Activated T-cell treated with anti-CD3 and anti-CD28 coated beads for 4 hours (primary cell): ENCODE results near the gene PIR.

Experiments used
- DNase-seq: peaks from one replicate; pipeline ENCODE4 v3.0.0-alpha.2; 2020

PIR gene

DNA sequence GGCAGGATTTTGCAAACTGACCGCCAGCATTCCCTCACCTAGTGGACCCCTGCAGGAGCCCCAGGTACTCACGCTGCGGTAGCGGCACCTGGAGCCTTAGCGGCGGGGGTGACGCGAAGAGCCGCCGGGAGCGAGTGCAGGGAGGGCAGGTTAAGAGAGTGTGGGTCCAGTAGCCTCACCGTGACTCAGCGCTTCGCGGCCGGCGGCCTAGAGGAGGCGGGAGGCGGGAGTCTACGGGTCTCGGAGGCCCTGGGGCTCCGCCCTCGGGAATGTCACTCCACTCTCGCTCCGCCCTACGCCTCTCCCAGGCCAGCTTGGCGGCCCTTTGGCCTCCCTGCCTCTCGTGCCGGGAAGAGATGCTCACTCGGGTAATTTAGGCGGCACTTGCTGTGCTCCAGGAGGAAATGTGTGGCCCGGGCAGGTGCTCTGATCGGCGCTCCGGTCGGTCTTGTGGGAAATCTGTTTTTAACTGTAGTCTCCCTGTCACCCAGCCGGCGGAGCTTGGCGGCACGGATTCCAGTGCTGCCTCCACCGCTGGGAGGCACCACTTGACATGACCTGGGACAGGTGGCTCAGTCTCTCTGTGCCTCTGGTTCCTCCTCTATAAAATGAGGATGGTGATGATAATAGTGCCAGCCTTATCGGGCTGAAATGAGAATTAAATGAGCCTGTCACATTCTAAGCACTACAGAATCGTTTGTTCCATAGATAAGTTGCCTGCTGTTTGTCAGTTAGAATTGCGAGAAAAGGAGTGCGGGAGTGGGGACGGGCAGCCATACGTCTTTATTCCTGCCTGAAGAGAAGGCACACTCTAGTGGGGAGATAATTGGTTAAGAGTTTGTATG is at the start of gene PIR:
TSS of gene PIR (minus strand) at position 216 of the 845 bp plus-strand sequence. CDS start 2,076 bp downstream, outside the sequence.
- DNase-seq, result peak; percentile 29

DNA sequence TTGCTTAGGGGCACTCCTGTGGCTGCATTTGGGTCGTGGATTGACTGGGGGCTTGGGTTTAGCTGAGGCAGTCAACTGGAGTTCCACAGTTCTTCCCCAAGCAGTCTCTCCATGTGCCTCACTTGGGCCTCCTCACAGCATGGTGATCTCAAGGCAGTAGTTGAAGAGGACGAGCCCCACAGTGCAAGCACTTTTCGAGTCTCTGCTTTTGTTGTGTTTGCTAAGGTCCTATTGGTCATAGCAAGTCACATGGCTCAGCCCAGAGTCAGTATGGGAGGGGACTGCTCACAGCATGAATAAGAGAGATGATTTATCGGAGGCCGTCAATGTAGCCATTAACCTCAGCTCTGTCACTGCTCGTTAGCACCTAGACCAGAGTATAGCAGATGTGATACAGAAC is 37.2 kb upstream of the PIR start:
- no peak for DNase-seq

DNA sequence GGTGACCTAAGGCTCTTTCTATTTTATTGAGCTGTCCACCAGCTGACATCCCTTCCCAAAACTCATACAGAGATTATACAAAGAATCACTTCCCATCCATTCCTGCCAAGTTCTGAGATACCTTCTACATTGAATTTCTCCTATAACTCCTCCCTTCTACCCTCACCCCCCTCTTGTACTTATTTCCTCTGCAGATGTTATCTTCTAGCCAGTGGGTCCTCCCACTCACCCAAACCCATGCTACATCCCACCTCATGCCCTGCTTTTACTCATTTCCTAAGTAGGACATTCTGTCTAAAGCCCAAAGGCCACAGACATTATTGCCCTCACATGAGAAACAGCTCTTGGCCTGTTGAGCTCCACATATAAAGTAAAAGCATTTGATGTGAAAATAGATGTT is 36.0 kb upstream of the PIR start:
- DNase-seq, result no peak

DNA sequence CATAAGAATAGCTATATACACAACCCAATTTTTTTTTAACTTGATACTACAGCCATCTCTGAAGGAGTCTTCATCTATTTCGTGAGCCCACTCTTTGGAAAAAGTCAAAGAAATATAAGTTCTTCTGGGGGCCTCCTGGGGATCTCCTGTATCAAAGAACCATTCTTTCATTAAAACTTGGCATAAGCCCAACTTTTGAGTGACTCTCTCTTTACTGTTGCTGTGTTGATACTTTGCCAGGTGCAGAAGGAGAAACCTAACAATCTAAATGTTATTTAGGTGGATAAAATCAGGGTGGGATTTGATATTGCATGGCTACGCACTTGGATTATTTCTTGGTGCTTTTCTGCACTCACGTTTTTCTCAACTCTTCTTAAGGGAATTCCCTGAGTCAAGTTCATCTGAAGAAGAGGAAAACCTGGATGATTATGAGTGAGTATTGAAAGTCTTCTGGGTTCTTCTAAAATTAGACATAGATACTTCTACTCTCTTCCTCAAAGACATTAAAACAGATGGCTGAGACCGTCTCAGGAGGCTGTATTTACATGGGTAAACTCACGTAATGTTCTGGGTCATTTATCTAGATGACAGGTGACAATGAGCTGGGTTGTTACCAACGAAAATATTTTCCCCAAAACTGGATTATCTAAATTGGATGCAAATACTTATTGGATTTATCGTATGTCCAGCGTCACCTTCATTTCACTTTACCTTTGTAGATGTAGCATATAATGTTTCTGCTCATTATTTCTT is 32.7 kb upstream of the PIR start:
- DNase-seq, result no peak

DNA sequence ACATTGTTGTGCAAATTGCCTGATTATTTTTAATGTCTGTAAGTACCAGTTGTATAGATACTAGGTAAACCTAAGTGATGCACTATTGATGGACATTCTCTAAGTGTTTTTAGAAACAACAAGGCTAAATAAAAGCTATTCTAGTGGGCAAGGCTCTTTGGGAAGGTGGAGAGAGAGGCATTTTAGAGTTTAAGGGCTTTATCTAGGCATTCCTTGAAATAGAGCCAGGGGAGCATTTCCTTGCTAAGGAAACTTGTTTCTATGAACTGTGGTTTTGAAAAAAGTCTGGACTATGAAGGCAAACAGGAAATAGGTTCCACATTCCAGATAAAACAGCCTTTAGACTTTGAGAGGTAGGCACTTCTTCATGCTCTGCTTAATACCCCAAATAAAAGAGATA is 31.3 kb upstream of the PIR start:
- no peak for DNase-seq

DNA sequence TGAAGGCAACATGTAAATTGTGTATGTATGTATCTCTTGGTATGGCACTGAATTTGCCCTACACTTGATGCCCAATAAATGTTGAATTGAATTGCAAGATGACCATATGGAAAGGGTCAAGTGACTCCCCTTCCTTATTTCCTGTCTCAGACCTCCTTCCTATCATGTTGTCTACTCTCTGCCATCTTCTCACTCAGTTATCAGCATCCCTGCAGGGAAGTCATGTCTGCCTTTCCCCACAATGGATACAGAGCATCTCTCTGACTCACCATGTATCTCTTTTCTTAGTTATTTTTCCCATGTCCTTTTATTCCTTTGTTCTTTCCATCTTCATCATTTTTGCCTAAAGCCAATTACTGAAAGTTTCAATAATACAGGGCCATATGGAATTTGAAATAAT is 30.0 kb upstream of the PIR start:
- no peak for DNase-seq

DNA sequence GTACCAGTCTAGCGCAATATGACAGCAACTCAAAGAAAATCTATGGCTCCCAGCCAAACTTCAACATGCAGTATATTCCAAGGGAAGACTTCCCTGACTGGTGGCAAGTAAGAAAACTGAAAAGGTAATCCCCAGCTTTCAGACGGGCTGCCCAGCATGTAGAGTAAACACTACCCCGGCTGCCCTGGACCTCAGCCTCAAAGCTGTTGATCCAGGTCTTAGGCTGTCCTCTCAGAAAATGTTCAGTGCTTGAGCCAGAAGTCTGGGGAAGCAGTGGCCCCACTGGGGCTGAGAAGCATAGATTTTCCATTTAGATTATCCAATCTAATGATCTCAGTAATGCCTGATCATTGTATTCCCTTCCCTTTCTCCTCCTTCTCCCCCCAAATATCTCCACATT is 29.3 kb upstream of the PIR start:
- no peak for DNase-seq

DNA sequence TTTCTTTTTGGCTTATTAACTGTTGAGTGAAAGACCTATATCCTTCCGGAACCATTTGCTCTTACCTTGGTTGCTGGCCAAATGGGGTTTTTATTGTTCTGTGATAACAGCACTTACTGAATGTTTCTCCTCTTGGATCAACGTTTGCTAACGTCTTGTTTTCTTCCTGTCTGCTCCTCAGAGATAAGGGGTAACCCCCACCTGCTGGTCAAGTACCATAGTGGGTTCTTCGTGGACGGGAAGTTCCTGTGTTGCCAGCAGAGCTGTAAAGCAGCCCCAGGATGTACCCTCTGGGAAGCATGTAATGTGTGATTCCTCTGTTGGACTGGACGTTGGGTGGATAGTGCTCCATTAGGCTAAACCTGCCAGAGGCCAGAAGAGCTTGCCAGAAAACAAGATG is 22.8 kb upstream of the PIR start:
- no peak for DNase-seq

DNA sequence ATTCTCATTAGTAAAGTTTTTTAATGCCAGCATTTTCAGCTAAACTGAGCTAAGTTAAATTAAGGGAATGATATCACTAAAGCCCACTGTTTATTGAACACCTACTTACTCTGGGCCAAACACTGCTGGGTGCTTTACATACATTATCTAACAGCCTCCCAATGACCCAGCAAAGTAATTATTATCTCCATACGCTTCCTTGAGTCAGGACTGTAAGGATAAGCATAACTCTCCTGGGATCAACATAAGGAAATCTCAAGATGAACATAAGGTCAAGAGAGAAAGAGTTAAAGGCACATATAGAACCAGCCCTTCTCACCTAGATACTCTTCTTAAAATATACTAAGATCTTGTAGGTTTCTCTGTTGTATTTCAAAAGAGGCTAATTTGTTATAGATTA is 21.1 kb upstream of the PIR start:
- DNase-seq, result no peak

DNA sequence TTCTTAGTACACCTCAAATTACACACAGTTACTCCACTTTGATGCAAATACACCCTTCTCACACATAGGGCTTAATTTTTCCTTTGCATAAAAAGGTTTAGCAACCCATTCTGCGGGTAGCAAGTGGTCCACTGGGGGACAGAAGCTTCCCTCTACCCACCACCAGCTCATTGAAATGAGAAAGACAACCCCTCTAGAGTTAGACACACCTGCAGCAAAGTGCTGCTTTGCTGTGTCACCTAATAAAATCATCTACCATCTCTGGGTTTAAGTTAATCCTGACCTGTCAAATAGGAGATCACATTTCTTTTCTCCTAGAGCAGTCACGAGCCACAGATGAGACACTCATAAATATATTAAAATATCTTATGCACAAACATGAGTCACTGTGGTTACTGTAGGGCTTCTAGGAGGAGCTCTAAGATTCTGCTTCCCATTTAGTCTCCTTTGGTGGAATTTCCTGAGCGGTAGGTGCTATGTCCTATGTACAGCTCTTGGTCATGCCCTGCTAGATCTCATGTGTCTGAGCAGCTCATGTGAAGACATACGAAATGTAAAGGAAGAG is 19.4 kb upstream of the PIR start:
- DNase-seq, result no peak

DNA sequence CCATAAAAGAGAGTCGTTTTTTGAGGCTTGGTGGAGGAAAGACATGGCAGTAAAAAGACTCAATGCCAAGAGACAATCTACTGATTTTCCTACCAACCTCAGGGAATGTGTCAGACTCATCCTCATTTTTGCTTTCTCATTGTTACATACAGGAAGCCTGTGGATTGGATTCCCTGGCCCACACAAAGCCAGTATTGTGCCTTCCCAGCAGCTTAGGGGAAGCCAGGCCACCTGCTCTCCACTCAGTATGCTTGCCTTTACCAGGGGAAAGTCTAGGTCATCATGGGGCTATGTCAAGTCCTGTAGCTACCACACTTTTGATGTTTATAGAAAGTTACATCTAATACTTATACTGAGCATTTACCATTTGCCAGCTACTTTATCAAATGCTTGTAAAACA is 18.4 kb upstream of the PIR start:
- DNase-seq, result no peak

DNA sequence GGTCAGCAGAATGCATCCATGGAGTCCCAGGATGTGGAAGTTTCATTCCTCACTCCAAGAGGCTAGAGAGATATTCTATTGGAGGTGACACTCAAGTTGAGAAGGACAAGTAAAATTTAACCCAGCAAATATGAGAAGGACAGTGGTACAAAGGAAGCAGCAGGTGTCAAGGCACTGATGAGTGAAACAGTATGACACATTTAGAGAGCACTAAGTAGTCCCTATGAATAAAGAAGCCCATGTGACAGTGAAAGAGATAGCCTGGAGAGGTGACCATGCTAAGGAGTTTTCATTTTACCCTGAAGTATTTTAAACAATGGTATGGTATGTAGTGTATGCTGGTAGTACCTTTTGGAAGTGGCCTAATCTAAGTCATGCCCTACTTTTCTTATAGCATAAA is 16.7 kb upstream of the PIR start:
- DNase-seq, result no peak

DNA sequence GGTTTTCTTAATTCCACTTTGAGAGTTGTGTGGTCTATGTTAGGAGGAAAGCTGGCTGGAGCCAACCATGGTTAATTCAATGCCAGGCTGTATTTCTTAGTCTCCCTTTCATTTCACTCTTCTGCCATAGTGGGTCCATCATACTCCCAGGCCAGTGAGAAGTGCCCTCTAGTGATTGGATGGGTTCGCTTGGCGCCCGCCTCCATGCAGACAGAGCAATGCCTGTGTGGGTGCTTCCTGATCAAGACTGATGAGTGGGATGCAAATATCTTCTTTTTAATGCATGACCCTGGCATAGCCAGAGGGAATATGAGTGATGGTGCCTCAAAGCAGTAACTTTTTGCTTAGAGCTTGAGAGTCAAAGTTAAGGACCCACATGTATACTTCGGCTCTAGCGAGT is 13.9 kb upstream of the PIR start:
- no peak for DNase-seq

DNA sequence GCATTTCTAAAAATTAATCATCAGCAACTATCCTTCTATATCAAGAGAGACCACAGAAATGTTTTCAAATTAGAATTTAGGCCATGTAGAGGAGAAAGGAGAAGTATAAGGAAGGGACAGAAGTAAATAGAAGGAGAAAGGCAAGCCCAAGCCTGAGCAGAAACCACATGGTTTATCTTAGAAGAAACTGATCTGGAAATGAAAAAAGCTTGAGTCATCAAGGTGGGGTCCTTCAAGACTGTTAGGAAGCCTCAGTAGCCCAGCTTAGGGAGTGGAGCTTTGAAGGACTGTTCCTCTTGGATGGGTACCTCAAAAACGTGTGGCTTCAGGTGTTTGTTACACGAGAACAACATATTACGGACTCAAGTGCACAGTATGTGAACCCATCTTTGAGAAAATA is 12.0 kb upstream of the PIR start:
- no peak for DNase-seq

DNA sequence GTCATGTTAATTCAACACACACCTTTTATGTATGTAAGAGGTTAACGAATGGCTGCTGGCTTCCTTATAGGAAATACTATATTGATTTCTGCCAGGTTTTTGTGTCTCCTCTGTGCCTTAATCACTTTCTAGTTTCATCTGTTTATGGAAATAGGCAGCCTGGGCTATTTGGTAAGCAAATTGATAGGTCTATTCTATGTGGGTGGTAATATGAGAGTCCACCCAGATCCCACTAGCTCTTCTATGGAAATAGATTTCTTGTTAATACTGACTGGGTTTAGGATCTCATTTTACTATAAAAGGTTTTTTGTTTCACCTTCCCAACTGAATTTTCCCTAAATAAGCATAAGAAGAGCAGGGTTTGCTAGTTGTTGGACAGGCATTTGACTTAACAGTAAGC is 11.5 kb upstream of the PIR start:
- DNase-seq, result no peak

DNA sequence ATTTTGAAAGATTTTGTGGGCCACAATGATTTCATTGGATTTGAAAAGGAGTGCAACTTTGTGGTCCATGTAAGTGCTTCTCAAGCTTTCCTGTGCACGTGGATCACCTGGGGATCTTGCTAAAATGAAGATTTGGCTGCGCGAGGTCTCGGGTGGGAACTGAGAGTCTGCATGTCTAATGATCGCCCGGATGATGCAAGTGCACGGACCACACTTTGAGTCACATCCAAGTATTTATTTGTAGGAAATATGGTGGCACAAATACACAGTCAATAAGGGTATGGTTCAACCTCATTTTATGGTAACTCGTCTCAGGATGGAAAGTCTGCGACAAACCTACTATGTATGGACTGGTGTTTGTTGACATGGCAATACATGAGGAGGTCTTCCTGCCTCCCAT is 8.4 kb upstream of the PIR start:
- DNase-seq, result no peak

DNA sequence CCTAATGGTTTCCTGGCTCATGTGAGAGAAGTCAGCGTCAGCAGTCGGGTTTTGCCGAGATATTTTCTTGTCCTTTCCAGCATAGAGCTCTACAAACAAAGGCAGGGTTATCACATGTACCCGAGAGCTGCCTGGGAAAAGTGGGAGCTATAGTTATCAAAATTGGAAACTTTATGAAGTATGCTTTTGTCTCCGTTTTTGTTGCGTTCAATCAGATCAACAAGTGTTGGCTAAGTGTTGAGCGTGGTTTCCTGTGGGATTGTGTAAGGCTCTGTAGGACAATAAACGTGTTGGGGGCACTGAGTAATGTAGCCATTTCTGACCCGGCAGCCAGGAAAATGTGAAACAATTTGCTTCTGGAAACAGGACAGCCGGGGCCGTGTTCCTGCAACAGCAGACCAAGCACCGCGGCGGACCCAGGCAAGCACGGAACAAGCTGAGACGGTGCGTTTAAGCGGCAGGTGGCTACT is 7.4 kb upstream of the PIR start, which contains the start of gene BMX:
TSS of gene BMX (plus strand) at position 311 of the 470 bp plus-strand sequence. CDS start 7,547 bp downstream, outside the sequence.
- no peak for DNase-seq

DNA sequence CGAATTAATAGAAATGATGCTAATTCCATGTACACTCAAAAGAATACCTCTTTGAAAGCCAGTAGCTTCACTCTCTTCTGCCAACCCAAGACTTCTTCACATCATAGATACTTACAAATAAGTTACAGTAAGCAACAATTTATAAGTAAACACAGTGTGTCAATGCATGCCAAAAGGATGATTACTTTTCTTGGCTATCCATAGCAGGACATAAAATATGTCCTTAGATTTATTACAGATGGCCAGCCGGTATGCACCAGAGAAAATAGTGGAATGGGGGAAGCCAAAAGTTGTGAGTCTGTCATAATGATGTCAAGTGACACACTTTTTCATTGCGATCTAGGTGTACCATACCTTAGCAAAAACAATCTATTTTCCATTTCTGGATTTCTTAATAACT is 6.8 kb upstream of the PIR start:
- no peak for DNase-seq

DNA sequence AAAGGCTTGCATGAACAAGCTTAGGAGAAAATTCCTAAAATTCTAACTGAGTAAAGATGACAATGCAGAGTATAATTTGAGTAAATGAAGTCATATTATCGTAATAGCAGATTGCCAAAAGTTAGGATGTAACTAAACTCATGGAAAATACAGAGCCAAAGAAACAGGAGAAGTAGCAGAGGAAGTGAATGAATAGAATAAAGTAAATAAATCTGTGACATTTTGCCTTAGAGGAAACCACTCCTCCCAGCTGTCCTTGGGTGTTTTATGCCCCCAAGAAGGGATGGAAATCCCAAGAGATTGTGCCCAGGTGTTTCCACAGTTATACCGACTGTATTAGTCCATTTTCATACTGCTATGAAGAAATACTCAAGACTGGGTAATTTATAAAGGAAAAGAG is 5.6 kb upstream of the PIR start:
- no peak for DNase-seq

DNA sequence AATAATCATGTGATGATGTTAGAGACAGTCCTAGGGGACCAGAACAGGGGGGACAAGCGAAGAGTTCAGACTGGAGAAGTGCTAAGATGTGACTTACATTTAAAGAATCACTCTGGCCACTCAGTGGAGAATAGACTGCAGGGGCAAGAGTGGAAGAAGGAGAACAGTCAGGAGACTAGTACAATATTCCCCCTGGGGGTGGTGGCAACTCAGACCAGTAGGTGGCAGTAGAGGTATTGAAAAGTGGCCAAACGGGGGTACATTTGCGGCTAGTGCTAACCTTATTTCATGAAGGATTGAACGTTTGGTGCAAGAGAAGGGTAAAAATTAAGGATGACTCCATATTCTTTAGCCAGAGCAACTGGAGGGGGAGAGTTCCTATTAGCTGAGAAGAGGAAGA is 4.7 kb upstream of the PIR start:
- DNase-seq, result peak; percentile 34

DNA sequence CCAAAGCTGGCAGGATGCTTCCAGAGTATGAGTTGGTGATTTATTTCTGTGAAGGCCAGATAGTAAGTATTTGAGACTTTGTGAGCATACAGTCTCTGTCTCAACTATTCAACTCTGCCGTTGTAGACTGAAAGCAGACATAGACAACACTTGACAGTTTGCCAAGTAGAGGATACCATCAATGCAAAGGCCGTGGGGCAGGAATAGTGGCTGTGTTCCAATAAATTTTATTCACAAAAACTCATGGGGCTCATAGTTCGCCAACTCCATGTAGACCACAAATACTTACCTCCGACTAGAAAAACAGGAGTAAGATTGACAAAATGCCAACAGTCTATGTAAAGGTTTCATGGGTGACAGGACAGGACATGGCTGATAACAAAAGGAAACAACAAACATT is 3.7 kb upstream of the PIR start:
- DNase-seq, result no peak

DNA sequence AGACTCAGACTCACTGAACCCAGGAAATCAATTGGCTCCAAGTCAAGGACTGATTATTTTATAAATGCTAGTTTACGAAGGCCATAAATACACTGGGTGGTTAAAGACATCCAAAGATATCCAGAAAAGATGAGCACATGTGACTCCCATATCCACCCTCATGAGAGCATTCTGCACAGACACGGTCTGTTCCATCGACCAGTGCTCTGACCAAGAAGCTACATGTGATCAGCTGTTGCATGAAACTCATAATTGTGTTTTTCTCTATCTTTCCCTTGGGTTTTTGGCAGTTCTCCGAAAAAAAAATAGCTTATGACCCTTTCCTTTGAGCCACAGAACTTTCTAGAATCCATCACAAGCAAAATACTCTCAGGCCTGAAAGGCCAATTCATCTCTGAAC is 2.7 kb upstream of the PIR start:
- no peak for DNase-seq

DNA sequence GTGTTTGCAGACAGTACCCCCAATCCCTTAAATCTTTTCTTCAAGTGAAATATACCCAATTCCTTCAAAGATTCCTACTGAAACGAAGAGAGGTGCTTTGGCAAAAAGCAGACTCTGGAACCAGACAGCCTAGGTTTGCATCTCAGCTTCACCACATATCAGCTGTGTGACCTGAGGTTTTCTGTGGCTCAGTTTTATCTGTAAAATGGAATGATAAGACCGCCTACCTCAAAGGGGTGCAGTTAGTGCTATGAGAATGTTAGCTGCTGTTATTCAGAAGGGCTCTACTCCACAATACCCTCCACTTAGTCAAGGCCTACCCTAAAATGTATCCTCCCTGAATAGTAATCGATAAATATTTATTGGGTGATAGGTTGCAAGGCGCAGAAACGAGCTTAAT is 664 bp downstream of the PIR start:
- DNase-seq, result no peak

DNA sequence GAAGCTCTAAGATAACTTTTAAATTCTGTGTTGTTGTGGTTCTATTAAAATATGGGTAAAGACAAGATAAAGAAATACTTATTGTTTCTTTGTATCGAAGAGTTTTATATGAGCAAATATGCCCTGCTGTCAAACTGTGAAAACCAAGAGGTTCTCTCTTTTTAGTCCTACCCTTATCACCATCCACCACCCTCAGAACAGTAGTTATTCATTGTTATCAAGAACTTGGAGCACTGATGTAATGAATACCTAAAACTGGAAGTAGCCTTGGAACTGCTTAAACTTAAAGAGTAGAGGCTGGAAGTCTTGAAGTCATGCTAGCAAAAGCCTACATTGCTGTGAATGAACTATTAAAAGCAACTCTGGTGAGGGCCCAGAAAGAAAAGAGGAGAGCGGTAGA is 9.2 kb downstream of the PIR start:
- no peak for DNase-seq
